Spleen (tissue), 11 donors: ENCODE measurements around the gene ZNF862. TPM values are rescaled to one million over a fixed set of nuclear protein-coding genes. Genes with fewer than 3 reads are reported as not detected.

Source experiments
- DNase-seq: peaks from one replicate; pipeline ENCODE4 v3.0.0-alpha.2; 2020
- H3K27ac ChIP-seq, 8 donors: fragments of 200-600 bp; sonication (generic) in 7 of 8; 1 replicate in 4 of 8; 2 replicates in 4 of 8; pipeline versions ENCODE4 v1.5.0 to v1.8.0; 2016 to 2021; ENCODE audit warnings: inconsistent platforms in 4 of 8, mild to moderate bottlenecking in 4 of 8, moderate library complexity in 1 of 8
- H3K27me3 ChIP-seq, 7 donors: fragments of 200-600 bp; sonication (generic) in 6 of 7; replicated peaks in 1 of 7; 1 replicate in 4 of 7; 2 replicates in 3 of 7; pipeline versions ENCODE4 v1.5.0 to v1.8.0; 2016 to 2021; ENCODE audit warnings: inconsistent platforms in 3 of 7, mild to moderate bottlenecking in 1 of 7
- H3K36me3 ChIP-seq, 6 donors: fragments of 200-600 bp; sonication (generic) in 5 of 6; 1 replicate in 4 of 6; 2 replicates in 2 of 6; pipeline versions ENCODE4 v1.5.0 to v1.8.0; 2016 to 2021; ENCODE audit warnings: inconsistent platforms in 2 of 6
- H3K4me1 ChIP-seq, 6 donors: fragments of 200-600 bp; sonication (generic) in 5 of 6; 1 replicate in 3 of 6; 2 replicates in 3 of 6; pipeline versions ENCODE4 v1.5.0 to v1.8.0; 2016 to 2021; ENCODE audit warnings: inconsistent platforms in 3 of 6
- H3K4me3 ChIP-seq, 8 donors: fragments of 200-600 bp; sonication (generic) in 7 of 8; 1 replicate in 4 of 8; 2 replicates in 4 of 8; pipeline versions ENCODE4 v1.5.0 to v1.8.0; 2016 to 2021; ENCODE audit warnings: inconsistent platforms in 4 of 8, mild to moderate bottlenecking in 4 of 8, moderate library complexity in 2 of 8
- H3K9me3 ChIP-seq, 8 donors: fragments of 200-600 bp; sonication (generic) in 7 of 8; 1 replicate in 4 of 8; 2 replicates in 4 of 8; pipeline versions ENCODE4 v1.5.0 to v1.8.0; 2016 to 2021; ENCODE audit warnings: inconsistent platforms in 4 of 8
- POLR2A ChIP-seq, 3 donors: fragments of 450-650 bp; IDR thresholded peaks; one replicate each; pipeline ENCODE4 v1.5.1; 2017; ENCODE audit warnings: antibody characterized with exemption in 3 of 3, mild to moderate bottlenecking in 1 of 3
- POLR2AphosphoS5 ChIP-seq, 3 donors: sonication (generic); formaldehyde crosslinking; IDR thresholded peaks; one replicate each; pipeline ENCODE4 v1.5.1; 2017; ENCODE audit warnings: antibody characterized with exemption in 3 of 3
- WGBS, 5 donors: extraction: QIAGEN DNeasy Blood & Tissue Kit in 3 of 5; methylation state at CpG; one replicate each; pipeline versions ENCODE4 v1.1.5 to v1.1.7; 2013 to 2018; 5-methylcytosine and 5-hydroxymethylcytosine counted together
- intact Hi-C: fragments of 100-400 bp; cut with DNase I; formaldehyde crosslinking; loops from one replicate; pipeline ENCODE4 v1.15.0; 2023; ENCODE audit warnings: low total_unique reads
- polyA plus RNA-seq, 3 donors: library from polyadenylated mRNA; stranded (reverse); fragments of 200-250 nt; gene quantifications; one replicate each; pipeline ENCODE4 v1.2.1, GENCODE V29; 2013
- total RNA-seq, 7 donors: library from RNA; depleted of rRNA in 3 of 7; stranded (reverse); fragments of >200 nt in 3 of 7; fragmentation: NEBNext Ultra II Directional in 4 of 7; extraction: Animal tissue kit (Norgen Biotek cat#: 25700) in 4 of 7; gene quantifications; one replicate each; pipeline versions ENCODE4 v1.1.0 to v1.2.1, GENCODE V29; 2016 to 2021
- TF ChIP-seq, protein P1 (sequence below), 11 experiments: fragments of 200-600 bp in 7 of 11; fragments of 450-650 bp in 4 of 11; sonication (generic) in 4 of 11; IDR thresholded peaks in 8 of 11; conservative IDR thresholded peaks in 3 of 11; 1 replicate in 7 of 11; 2 replicates in 4 of 11; pipeline versions ENCODE4 v1.4.0 to v1.8.0; 2016 to 2021; ENCODE audit warnings: antibody characterized with exemption in 11 of 11, inconsistent platforms in 4 of 11, mild to moderate bottlenecking in 1 of 11
- donor health status: healthy with polysubstance abuse.
- donor health status: DM: no; HTN: no; CAD: no; lungs with moderate emphysema.
- donor health status: DM: no; HTN: no; CAD: no.
- donor health status: Bipolar disorder and iron deficiency.
- donor health status: healthy.
- donor health status: DM: no; HTN: no; CAD: no.
- donor health status: DM: yes; HTN: yes; CAD: no.

The ZNF862 gene
- total and polyA plus RNA-seq, 10 donors: 4.4 to 39.8 (median 25.4) TPM

DNA sequence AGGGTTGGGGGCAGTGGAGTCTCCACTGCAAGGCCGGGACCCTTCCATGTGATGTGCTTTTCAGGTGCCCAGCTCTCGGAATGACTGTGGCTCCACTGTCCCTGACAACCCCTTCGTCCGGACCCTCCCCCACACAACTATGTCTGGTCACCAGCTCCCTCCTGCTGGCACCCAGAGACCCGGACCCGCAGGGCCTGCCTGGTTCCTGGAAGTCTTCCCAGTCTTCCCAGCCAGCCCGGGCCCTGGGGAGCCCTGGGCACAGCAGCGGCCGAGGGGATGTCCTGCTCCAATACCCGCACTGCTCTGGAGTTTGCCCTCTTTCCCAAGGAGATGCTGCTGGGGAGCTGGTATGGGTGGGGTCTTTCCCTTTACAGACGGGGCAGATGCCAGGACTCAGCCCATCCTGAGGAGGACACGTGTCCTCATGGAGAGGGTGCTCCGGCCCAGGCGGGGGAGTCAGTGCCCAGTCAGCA lies 41.1 kb downstream of the ZNF862 start:
- intact Hi-C loops: no loop called here
- Histone ChIP-seq H3K4me3 (no peak overlapping the region), H3K4me1 (peaks cover 9 to 35% (median 17%) of the 10 kb centered on the region in 6 donors), H3K36me3 (peaks cover 0 to 61% (median 8%) of the 10 kb centered on the region in 6 donors), H3K9me3 (no peaks in the 10 kb centered on the region), H3K27me3 (no peaks in the 10 kb centered on the region), H3K27ac (no peak overlapping the region)
- 90 to 96% (median 91%) methylated on average over 11 to 14 of the region's 14 CpGs for WGBS, 5 donors
- TF ChIP-seq, protein P1, sequence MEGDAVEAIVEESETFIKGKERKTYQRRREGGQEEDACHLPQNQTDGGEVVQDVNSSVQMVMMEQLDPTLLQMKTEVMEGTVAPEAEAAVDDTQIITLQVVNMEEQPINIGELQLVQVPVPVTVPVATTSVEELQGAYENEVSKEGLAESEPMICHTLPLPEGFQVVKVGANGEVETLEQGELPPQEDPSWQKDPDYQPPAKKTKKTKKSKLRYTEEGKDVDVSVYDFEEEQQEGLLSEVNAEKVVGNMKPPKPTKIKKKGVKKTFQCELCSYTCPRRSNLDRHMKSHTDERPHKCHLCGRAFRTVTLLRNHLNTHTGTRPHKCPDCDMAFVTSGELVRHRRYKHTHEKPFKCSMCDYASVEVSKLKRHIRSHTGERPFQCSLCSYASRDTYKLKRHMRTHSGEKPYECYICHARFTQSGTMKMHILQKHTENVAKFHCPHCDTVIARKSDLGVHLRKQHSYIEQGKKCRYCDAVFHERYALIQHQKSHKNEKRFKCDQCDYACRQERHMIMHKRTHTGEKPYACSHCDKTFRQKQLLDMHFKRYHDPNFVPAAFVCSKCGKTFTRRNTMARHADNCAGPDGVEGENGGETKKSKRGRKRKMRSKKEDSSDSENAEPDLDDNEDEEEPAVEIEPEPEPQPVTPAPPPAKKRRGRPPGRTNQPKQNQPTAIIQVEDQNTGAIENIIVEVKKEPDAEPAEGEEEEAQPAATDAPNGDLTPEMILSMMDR (IDR thresholded peaks at IDR 0.05 in 8 of 11, conservative IDR thresholded peaks at IDR 0.05 in 3 of 11): no peak
- TF ChIP-seq POLR2AphosphoS5 (IDR thresholded peaks at IDR 0.05): no peak
- no peak for TF ChIP-seq POLR2A (IDR thresholded peaks at IDR 0.05)
- DNase-seq: no peak

DNA sequence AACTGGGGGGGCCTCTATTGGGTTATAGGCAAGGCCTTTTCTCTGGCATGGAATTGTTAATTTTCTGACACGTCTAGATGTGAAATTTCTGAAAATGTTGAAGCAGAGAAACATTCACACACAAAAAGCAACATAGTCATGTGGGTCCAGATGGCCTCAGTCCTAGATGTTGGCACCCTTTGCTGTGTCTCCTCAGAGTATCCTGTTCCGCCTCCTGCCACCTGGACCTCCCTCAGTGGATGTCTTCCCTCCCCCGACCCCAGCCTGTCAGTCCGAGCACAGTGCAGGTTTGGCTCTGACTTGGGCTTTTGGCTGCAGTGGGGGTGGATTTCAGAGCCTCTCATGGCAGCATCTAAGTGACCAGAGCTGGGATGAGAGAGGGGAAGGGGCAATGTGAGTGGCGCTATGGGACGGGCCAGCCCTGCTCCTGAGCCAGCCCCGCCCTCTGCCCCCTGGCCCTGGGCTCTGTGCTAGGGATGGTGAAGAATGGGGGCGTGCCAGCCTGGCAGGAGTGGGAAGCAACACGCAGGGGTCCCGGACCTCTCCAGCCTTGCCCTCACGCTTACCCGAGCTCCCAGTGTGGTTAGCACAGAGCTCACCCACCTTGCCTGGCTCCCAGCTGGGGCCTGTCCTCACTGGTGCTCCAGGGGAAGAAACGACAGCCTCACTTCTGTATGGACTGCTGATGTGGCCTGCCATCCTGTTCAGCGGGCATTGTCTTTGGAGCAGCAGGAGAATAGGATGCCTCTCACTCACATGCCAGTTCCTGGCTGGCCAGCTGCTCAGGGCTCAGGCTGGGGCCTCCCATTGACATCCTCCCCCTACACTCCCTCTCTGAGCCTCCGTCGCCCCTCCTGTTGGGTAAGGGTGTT lies 41.8 kb downstream of the ZNF862 start:
- Histone ChIP-seq H3K36me3 (peaks cover 0 to 61% (median 8%) of the 10 kb centered on the region in 6 donors), H3K4me1 (peaks cover 5 to 31% (median 10%) of the 10 kb centered on the region in 6 donors), H3K27ac (no peak overlapping the region), H3K9me3 (no peaks in the 10 kb centered on the region), H3K27me3 (no peaks in the 10 kb centered on the region), H3K4me3 (no peak overlapping the region)
- WGBS, 5 donors: 89 to 97% (median 92%) methylated on average over 8 to 16 of the region's 16 CpGs
- TF ChIP-seq POLR2AphosphoS5 (IDR thresholded peaks at IDR 0.05) (peak in 1 of 3 donors; percentile 9), POLR2A (IDR thresholded peaks at IDR 0.05) (no peak)
- intact Hi-C loops: no loop called here
- no peak for DNase-seq

DNA sequence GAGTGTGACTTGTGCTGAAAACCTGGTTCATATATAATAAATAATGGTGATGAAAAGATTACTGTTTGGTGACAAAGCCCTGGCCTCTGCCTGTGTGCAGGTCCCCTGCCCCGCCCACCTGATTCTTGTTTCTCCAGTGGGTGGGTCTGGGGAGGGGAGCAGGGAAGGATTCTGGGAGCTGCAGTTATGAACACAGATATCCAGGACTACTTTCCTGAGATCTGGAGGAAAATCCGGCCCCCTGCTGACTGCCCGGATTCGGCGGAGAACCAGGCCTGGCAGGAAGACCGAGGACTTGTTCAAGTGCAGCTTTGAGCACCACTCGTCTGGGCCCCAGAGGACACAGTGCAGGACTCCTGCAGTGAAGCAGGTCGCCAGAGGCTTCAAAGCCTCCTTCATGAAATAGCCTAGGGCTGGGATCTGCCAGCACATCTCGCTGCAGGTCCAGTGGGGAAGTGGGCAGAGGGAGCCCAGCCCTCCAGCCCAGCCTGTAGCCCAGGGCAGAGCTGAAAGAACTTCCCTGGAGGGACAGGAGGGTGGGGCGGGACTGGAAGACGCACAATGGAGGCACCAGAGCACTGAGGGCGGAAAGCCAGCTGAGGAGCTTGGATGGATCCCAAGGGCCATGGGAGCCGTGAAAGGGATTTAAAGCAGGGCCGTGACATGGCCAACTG lies 42.6 kb downstream of the ZNF862 start:
- peaks cover 4 to 26% (median 10%) of the 10 kb centered on the region in 6 donors for H3K4me1 ChIP-seq
- no peaks in the 10 kb centered on the region for H3K27me3 ChIP-seq
- H3K9me3 ChIP-seq: no peaks in the 10 kb centered on the region
- H3K36me3 ChIP-seq: peaks cover 0 to 55% (median 8%) of the 10 kb centered on the region in 6 donors
- intact Hi-C loops: no loop called here
- DNase-seq: no peak
- no peak overlapping the region for H3K27ac ChIP-seq
- TF ChIP-seq POLR2AphosphoS5 (IDR thresholded peaks at IDR 0.05) (no peak), POLR2A (IDR thresholded peaks at IDR 0.05) (no peak)
- TF ChIP-seq, protein P1 (IDR thresholded peaks at IDR 0.05 in 8 of 11, conservative IDR thresholded peaks at IDR 0.05 in 3 of 11): no peak
- no peak overlapping the region for H3K4me3 ChIP-seq
- whole genome bisulfite sequencing, 5 donors: 82 to 94% (median 88%) methylated on average over 13 to 14 of the region's 14 CpGs

DNA sequence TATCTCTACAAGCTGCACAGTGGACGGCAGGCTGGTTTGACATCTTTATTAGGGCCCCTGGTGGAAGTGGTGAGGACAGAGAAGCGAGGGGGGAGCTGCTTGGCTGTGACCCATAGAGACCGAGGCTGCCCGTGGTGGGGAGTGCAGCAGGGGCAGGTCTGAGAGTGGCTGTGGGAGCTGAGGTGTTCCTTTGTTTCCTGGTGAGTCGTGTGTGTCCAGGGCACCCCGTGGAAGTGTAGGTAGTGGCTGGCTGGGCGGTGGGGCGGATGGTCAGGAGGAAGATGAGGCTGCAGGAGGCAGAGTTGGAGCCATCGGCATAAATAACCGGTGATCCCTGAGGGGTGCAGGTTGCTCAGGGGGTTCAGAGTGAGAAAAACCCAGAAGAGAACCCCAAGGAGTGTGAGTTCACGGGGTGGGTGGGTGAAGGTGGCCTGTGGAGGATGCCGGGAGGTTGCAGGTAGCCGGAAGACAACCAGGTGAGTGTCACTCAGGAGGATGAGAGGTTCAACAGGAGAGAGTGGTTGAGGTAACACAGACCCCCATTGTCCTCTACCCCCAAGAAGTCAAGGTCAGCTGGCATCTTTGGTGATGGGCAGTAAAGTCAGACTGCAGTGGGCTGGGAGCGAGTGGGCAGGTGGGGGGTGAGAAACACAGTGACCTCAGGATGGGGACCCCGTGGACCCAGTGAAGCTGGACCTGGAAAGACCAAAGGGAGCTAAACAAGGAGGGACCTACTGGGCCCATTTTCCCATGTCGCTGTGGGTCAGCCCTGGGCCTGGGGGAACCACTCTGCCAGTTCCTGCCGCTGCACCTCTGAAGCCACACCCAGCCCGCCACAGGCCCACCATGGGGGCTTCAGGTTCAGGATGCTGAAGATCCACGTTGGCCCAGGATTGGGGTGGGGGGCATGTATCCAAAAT lies 43.4 kb downstream of the ZNF862 start:
- no peak for DNase-seq
- no peak overlapping the region for H3K4me3 ChIP-seq

More for the DNA sequence above, 43.4 kb downstream of the ZNF862 start:
- Histone ChIP-seq H3K4me1 (peaks cover 4 to 29% (median 11%) of the 10 kb centered on the region in 6 donors), H3K27me3 (no peaks in the 10 kb centered on the region), H3K9me3 (no peaks in the 10 kb centered on the region), H3K27ac (no peak overlapping the region), H3K36me3 (peaks cover 0 to 47% (median 8%) of the 10 kb centered on the region in 6 donors)
- intact Hi-C loops: no loop called here
- TF ChIP-seq POLR2AphosphoS5 (IDR thresholded peaks at IDR 0.05) (no peak), POLR2A (IDR thresholded peaks at IDR 0.05) (no peak)
- TF ChIP-seq, protein P1 (IDR thresholded peaks at IDR 0.05 in 8 of 11, conservative IDR thresholded peaks at IDR 0.05 in 3 of 11): no peak
- WGBS, 5 donors: 84 to 89% (median 85%) methylated on average over 17 to 19 of the region's 19 CpGs
